Vagina (tissue), 2 donors: ENCODE data around the gene AIPL1. TPM values are rescaled to one million over a fixed set of nuclear protein-coding genes. Genes with fewer than 3 reads are reported as not detected.

ENCODE experiments used
- DNase-seq, 2 donors: peaks; one replicate each; pipeline ENCODE4 v3.0.0-alpha.2; 2017; ENCODE audit errors: extremely low spot score in 2 of 2
- H3K27ac ChIP-seq: fragments of 200-600 bp; sonication (generic); one replicate; pipeline ENCODE4 v1.5.1; 2019
- H3K27me3 ChIP-seq: fragments of 200-600 bp; sonication (generic); one replicate; pipeline ENCODE4 v1.5.1; 2019
- H3K36me3 ChIP-seq, 2 donors: fragments of 200-600 bp; sonication (generic); one replicate each; pipeline ENCODE4 v1.5.1; 2017 to 2019
- H3K4me1 ChIP-seq: fragments of 200-600 bp; sonication (generic); one replicate; pipeline ENCODE4 v1.5.1; 2019
- H3K4me3 ChIP-seq, 2 donors: fragments of 200-600 bp; sonication (generic); 1 replicate in 1 of 2; 2 replicates in 1 of 2; pipeline ENCODE4 v1.5.1; 2016 to 2019
- H3K9me3 ChIP-seq: fragments of 200-600 bp; sonication (generic); one replicate; pipeline ENCODE4 v1.5.1; 2019
- CTCF ChIP-seq, 3 experiments: fragments of 450-650 bp in 2 of 3; fragments of 200-600 bp in 1 of 3; sonication (generic) in 1 of 3; IDR thresholded peaks; one replicate each; pipeline ENCODE4 v1.5.1; 2017 to 2019; ENCODE audit warnings: antibody characterized with exemption in 3 of 3, mild to moderate bottlenecking in 2 of 3, moderate library complexity in 2 of 3
- POLR2A ChIP-seq, 2 donors: fragments of 450-650 bp; IDR thresholded peaks; one replicate each; pipeline ENCODE4 v1.6.1; 2017; ENCODE audit warnings: antibody characterized with exemption in 2 of 2, mild to moderate bottlenecking in 2 of 2, moderate library complexity in 2 of 2
- POLR2AphosphoS5 ChIP-seq, 2 donors: sonication (generic); formaldehyde crosslinking; IDR thresholded peaks; one replicate each; pipeline ENCODE4 v1.9.0; 2017; ENCODE audit warnings: antibody characterized with exemption in 2 of 2, mild to moderate bottlenecking in 2 of 2, low read depth in 1 of 2; ENCODE audit not compliant: insufficient read depth in 1 of 2
- intact Hi-C: fragments of 100-400 bp; cut with DNase I; formaldehyde crosslinking; loops from one replicate; pipeline ENCODE4 v1.15.1; 2023
- total RNA-seq: library from RNA; depleted of rRNA; stranded (reverse); fragments of >200 nt; gene quantifications from one replicate; pipeline ENCODE4 v1.2.3, GENCODE V29; 2016

AIPL1 gene
- total RNA-seq, 1 donor from 2014 or later = not detected

GRCh38 chr17:6387442-6387841 lies 47.5 kb downstream of the AIPL1 start:
- peak; percentile 22 to 40 for DNase-seq

GRCh38 chr17:6386041-6386630 lies 48.8 kb downstream of the AIPL1 start:
- Histone ChIP-seq H3K4me1 (no peaks in the 10 kb centered on the region), H3K27me3 (no peaks in the 10 kb centered on the region), H3K9me3 (no peaks in the 10 kb centered on the region), H3K36me3 (no peaks in the 10 kb centered on the region), H3K4me3 (no peak overlapping the region), H3K27ac (no peak overlapping the region)
- intact Hi-C loops = no loop called here
- peak; percentile 6 to 61 for DNase-seq
- TF ChIP-seq CTCF (IDR thresholded peaks at IDR 0.05) = no peak
- TF ChIP-seq POLR2A (IDR thresholded peaks at IDR 0.05) = no peak
- TF ChIP-seq POLR2AphosphoS5 (IDR thresholded peaks at IDR 0.05; ENCODE audit: insufficient read depth in 1 of 2, low read depth in 1 of 2) = no peak

More at GRCh38 chr17:6387442-6387841, 47.5 kb downstream of the AIPL1 start:
- no peak for TF ChIP-seq POLR2AphosphoS5 (IDR thresholded peaks at IDR 0.05; ENCODE audit: insufficient read depth in 1 of 2, low read depth in 1 of 2)
- no peak for TF ChIP-seq CTCF (IDR thresholded peaks at IDR 0.05)
- no peak for TF ChIP-seq POLR2A (IDR thresholded peaks at IDR 0.05)
- Histone ChIP-seq H3K4me1 (no peaks in the 10 kb centered on the region), H3K36me3 (no peaks in the 10 kb centered on the region), H3K27me3 (no peaks in the 10 kb centered on the region), H3K9me3 (no peaks in the 10 kb centered on the region), H3K27ac (no peak overlapping the region), H3K4me3 (no peak overlapping the region)
- intact Hi-C loops = no loop called here

GRCh38 chr17:6384481-6384880 lies 50.4 kb downstream of the AIPL1 start:
- Histone ChIP-seq H3K4me3 (no peak overlapping the region), H3K4me1 (no peaks in the 10 kb centered on the region), H3K36me3 (no peaks in the 10 kb centered on the region), H3K27me3 (no peaks in the 10 kb centered on the region), H3K9me3 (no peaks in the 10 kb centered on the region), H3K27ac (no peak overlapping the region)
- TF ChIP-seq POLR2A (IDR thresholded peaks at IDR 0.05) (no peak), POLR2AphosphoS5 (IDR thresholded peaks at IDR 0.05; ENCODE audit: insufficient read depth in 1 of 2, low read depth in 1 of 2) (no peak), CTCF (IDR thresholded peaks at IDR 0.05) (no peak)
- peak in 1 of 2 donors; percentile 13 for DNase-seq
- intact Hi-C loops = no loop called here

- H3K9me3 ChIP-seq = no peaks in the 10 kb centered on the region
- no peaks in the 10 kb centered on the region for H3K36me3 ChIP-seq
- no peak overlapping the region for H3K4me3 ChIP-seq
- no peaks in the 10 kb centered on the region for H3K4me1 ChIP-seq
- H3K27ac ChIP-seq = no peak overlapping the region
- no peak for TF ChIP-seq POLR2AphosphoS5 (IDR thresholded peaks at IDR 0.05; ENCODE audit: insufficient read depth in 1 of 2, low read depth in 1 of 2)
- TF ChIP-seq CTCF (IDR thresholded peaks at IDR 0.05) = no peak
- TF ChIP-seq POLR2A (IDR thresholded peaks at IDR 0.05) = no peak
- intact Hi-C loops = no loop called here
- no peaks in the 10 kb centered on the region for H3K27me3 ChIP-seq
- peak; percentile 49 to 61 for DNase-seq
These were observed 53.1 kb downstream of the AIPL1 start for GRCh38 chr17:6381526-6382465.
